ENCODE data around the gene ZBTB17.
"Not testable (repeated sequence)": the region's sequence is repeated elsewhere in the genome, so short reads cannot be mapped to it uniquely, and the experiment has no call there.

Gene ZBTB17

GRCh38 chr1:15931884-15932283, 44.0 kb downstream of the ZBTB17 start:
- no peak for DNase-seq

- no peak for DNase-seq
These were observed 44.5 kb downstream of the ZBTB17 start for GRCh38 chr1:15931401-15931800.

GRCh38 chr1:15928971-15929965, 46.6 kb downstream of the ZBTB17 start:
- peak; percentile 64 for DNase-seq

- not testable (repeated sequence) for DNase-seq
These were observed 49.5 kb downstream of the ZBTB17 start for GRCh38 chr1:15926448-15926847.

GRCh38 chr1:15923241-15923640, 52.7 kb downstream of the ZBTB17 start:
- no peak for DNase-seq

- no peak for DNase-seq
These were observed 56.8 kb downstream of the ZBTB17 start for GRCh38 chr1:15918962-15919715.

- DNase-seq: no peak
These were observed 59.0 kb downstream of the ZBTB17 start for GRCh38 chr1:15916916-15917315.

GRCh38 chr1:15916417-15916816, 59.5 kb downstream of the ZBTB17 start:
- DNase-seq: no peak

GRCh38 chr1:15915991-15916390, 59.9 kb downstream of the ZBTB17 start:
- DNase-seq: no peak

GRCh38 chr1:15913607-15914006, 62.3 kb downstream of the ZBTB17 start:
- not testable (repeated sequence) for DNase-seq

GRCh38 chr1:15911927-15912326, 64.0 kb downstream of the ZBTB17 start:
- DNase-seq: no peak

GRCh38 chr1:15911141-15911540, 64.8 kb downstream of the ZBTB17 start:
- no peak for DNase-seq

GRCh38 chr1:15908597-15908996, 67.3 kb downstream of the ZBTB17 start:
- DNase-seq: no peak

- DNase-seq: no peak
These were observed 73.0 kb downstream of the ZBTB17 start for GRCh38 chr1:15902882-15903281.

GRCh38 chr1:15900662-15901279, 75.1 kb downstream of the ZBTB17 start:
- no peak for DNase-seq

GRCh38 chr1:15899266-15899665, 76.6 kb downstream of the ZBTB17 start:
- no peak for DNase-seq

GRCh38 chr1:15896841-15897610, 78.9 kb downstream of the ZBTB17 start:
- not testable (repeated sequence) for DNase-seq

- DNase-seq: no peak
These were observed 80.7 kb downstream of the ZBTB17 start for GRCh38 chr1:15895233-15895632.

GRCh38 chr1:15892857-15893599, 82.9 kb downstream of the ZBTB17 start:
- not testable (repeated sequence) for DNase-seq

Data from NCI-H446 treated with DMSO at 0.1 percent for 48 hours (cell line).